Prostate gland (tissue), 2 donors: ENCODE measurements around the gene PLPP1. TPM values are rescaled to one million over a fixed set of nuclear protein-coding genes. Genes with fewer than 3 reads are reported as not detected.

Experiments
- DNase-seq: peaks from one replicate; pipeline ENCODE4 v3.0.0-alpha.2; 2019; ENCODE audit warnings: low spot score
- H3K27ac ChIP-seq, 2 donors: fragments of 200-600 bp; sonication (generic); 2 replicates each; pipeline ENCODE4 v1.5.1; 2017 to 2019
- H3K27me3 ChIP-seq: fragments of 200-600 bp; sonication (generic); replicated peaks from 2 replicates; pipeline ENCODE4 v1.5.1; 2019; ENCODE audit not compliant: insufficient read depth
- H3K36me3 ChIP-seq, 2 donors: fragments of 200-600 bp; sonication (generic); 1 replicate in 1 of 2; 2 replicates in 1 of 2; pipeline versions ENCODE4 v1.5.1 to v1.8.1; 2017 to 2019
- H3K4me1 ChIP-seq: fragments of 200-600 bp; sonication (generic); replicated peaks from 2 replicates; pipeline ENCODE4 v1.5.1; 2019
- H3K4me3 ChIP-seq, 2 donors: fragments of 200-600 bp; sonication (generic); 2 replicates each; pipeline ENCODE4 v1.5.1; 2017 to 2019
- H3K9me3 ChIP-seq: fragments of 200-600 bp; sonication (generic); 2 replicates; pipeline ENCODE4 v1.5.1; 2017
- POLR2A ChIP-seq: fragments of 450-650 bp; IDR thresholded peaks from one replicate; pipeline ENCODE4 v1.6.1; 2016; ENCODE audit warnings: antibody characterized with exemption, mild to moderate bottlenecking
- POLR2AphosphoS5 ChIP-seq: sonication (generic); formaldehyde crosslinking; IDR thresholded peaks from one replicate; pipeline ENCODE4 v1.6.1; 2017; ENCODE audit warnings: antibody characterized with exemption
- WGBS: methylation state at CpG from one replicate; pipeline ENCODE4 v1.1.5; 2018; 5-methylcytosine and 5-hydroxymethylcytosine counted together
- intact Hi-C: fragments of 100-400 bp; cut with DNase I; formaldehyde crosslinking; loops from one replicate; pipeline ENCODE4 v1.14.2; 2022
- total RNA-seq, 2 donors: library from RNA; depleted of rRNA; stranded (reverse); fragments of >200 nt; gene quantifications; one replicate each; pipeline ENCODE4 v1.1.0, GENCODE V29; 2016
- TF ChIP-seq, protein P1 (sequence below), 4 experiments: fragments of 200-600 bp in 2 of 4; fragments of 450-650 bp in 2 of 4; sonication (generic) in 2 of 4; IDR thresholded peaks; 1 replicate in 3 of 4; 2 replicates in 1 of 4; pipeline ENCODE4 v1.5.1; 2016 to 2019; ENCODE audit warnings: antibody characterized with exemption in 4 of 4, mild to moderate bottlenecking in 2 of 4, moderate library complexity in 2 of 4

PLPP1 gene
- total RNA-seq, 2 donors from 2014 or later = 823 to 5,059 TPM

DNA sequence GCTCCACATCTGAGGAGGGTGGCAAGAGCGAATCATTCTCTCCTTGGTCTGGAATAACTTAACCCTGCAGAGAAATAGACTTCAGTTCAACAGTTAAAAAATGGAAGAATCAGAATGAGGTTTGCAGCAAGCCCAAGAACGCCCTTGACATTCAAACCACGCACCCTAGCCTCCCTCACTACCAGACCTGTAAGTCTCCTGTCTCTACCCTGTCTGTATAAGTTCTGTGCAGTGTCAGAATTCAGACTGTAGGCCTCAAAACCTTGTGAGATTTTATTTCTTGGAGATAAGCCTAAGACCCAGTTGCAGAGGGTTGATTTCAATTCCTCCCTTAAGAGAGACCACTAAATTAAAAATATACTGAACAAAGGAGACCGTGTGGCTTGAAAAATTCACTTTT is 35.8 kb upstream of the PLPP1 start:
- 89% methylated on average over 4 of the region's 4 CpGs for WGBS
- DNase-seq = no peak
- Histone ChIP-seq H3K4me3 (no peak overlapping the region), H3K27me3 (no peaks in the 10 kb centered on the region), H3K27ac (peak overlapping the region; percentile 81 to 89), H3K9me3 (no peaks in the 10 kb centered on the region), H3K4me1 (peaks cover 21% of the 10 kb centered on the region), H3K36me3 (no peaks in the 10 kb centered on the region)
- intact Hi-C loops = no loop called here
- TF ChIP-seq POLR2AphosphoS5 (no peak), POLR2A (no peak)
- TF ChIP-seq, protein P1, sequence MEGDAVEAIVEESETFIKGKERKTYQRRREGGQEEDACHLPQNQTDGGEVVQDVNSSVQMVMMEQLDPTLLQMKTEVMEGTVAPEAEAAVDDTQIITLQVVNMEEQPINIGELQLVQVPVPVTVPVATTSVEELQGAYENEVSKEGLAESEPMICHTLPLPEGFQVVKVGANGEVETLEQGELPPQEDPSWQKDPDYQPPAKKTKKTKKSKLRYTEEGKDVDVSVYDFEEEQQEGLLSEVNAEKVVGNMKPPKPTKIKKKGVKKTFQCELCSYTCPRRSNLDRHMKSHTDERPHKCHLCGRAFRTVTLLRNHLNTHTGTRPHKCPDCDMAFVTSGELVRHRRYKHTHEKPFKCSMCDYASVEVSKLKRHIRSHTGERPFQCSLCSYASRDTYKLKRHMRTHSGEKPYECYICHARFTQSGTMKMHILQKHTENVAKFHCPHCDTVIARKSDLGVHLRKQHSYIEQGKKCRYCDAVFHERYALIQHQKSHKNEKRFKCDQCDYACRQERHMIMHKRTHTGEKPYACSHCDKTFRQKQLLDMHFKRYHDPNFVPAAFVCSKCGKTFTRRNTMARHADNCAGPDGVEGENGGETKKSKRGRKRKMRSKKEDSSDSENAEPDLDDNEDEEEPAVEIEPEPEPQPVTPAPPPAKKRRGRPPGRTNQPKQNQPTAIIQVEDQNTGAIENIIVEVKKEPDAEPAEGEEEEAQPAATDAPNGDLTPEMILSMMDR (IDR thresholded peaks at IDR 0.05) = no peak

DNA sequence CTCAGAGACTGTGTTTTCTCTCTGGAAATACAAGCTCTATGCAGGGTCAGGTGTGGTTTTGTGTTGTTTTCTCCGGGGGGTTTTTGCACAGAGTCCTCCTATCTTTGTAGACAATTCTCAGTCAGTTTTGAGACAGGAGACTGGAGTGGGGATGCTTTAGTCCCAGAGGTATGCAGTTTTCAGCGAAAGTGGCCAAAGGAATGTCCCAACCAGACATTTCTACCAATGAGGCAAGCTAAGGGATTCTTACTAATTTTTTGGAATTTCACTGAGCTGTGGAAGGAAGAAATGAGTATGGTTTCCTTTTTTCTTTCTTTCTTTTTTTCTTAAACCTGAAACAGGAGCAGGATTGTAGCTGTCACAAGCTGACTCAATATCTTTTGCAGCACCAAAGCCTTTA is 35.3 kb upstream of the PLPP1 start:
- TF ChIP-seq POLR2A = no peak
- TF ChIP-seq, protein P1 (IDR thresholded peaks at IDR 0.05) = no peak
- no peak for TF ChIP-seq POLR2AphosphoS5
- no peak overlapping the region for H3K4me3 ChIP-seq
- no peaks in the 10 kb centered on the region for H3K27me3 ChIP-seq
- no peaks in the 10 kb centered on the region for H3K36me3 ChIP-seq
- intact Hi-C loops = no loop called here
- peak overlapping the region; percentile 81 to 89 for H3K27ac ChIP-seq
- H3K4me1 ChIP-seq = peaks cover 21% of the 10 kb centered on the region
- no peaks in the 10 kb centered on the region for H3K9me3 ChIP-seq
- DNase-seq = no peak
- 67% methylated on average over 2 of the region's 2 CpGs for WGBS

- intact Hi-C loops = no loop called here
- TF ChIP-seq, protein P1 (IDR thresholded peaks at IDR 0.05) = no peak
- TF ChIP-seq POLR2A (no peak), POLR2AphosphoS5 (peak; percentile 82)
- H3K4me3 ChIP-seq = no peak overlapping the region
Observed at GRCh38 chr5:55569513-55569865, 34.7 kb upstream of the PLPP1 start.

GRCh38 chr5:55568654-55569512 is 34.1 kb upstream of the PLPP1 start:
- DNase-seq = no peak

More at GRCh38 chr5:55569513-55569865, 34.7 kb upstream of the PLPP1 start:
- Histone ChIP-seq H3K4me1 (peaks cover 21% of the 10 kb centered on the region), H3K36me3 (no peaks in the 10 kb centered on the region), H3K27me3 (no peaks in the 10 kb centered on the region), H3K9me3 (no peaks in the 10 kb centered on the region), H3K27ac (peak overlapping the region; percentile 81 to 89)
- no peak for DNase-seq
- 44% methylated on average over 3 of the region's 3 CpGs for WGBS

More at GRCh38 chr5:55568654-55569512, 34.1 kb upstream of the PLPP1 start:
- H3K9me3 ChIP-seq = no peaks in the 10 kb centered on the region
- peaks cover 21% of the 10 kb centered on the region for H3K4me1 ChIP-seq
- 23% methylated on average over 15 of the region's 15 CpGs for WGBS
- no peaks in the 10 kb centered on the region for H3K36me3 ChIP-seq
- no peaks in the 10 kb centered on the region for H3K27me3 ChIP-seq
- TF ChIP-seq POLR2A (no peak), POLR2AphosphoS5 (no peak)
- TF ChIP-seq, protein P1 (IDR thresholded peaks at IDR 0.05) = no peak
- intact Hi-C loops = no loop called here
- peak overlapping the region in 1 of 2 donors; percentile 15 for H3K4me3 ChIP-seq
- H3K27ac ChIP-seq = peak overlapping the region; percentile 81 to 89
